ENCODE measurements around the gene PSG7. TPM values are rescaled to one million over a fixed set of nuclear protein-coding genes. Genes with fewer than 3 reads are reported as not detected.
"Not testable (repeated sequence)": the region's sequence is repeated elsewhere in the genome, so short reads cannot be mapped to it uniquely, and the experiment has no call there.

The PSG7 gene
- total RNA-seq, 2 donors from 2014 or later = not detected

- peaks cover 97% of the 10 kb centered on the region for H3K9me3 Mint-ChIP-seq
- H3K4me3 ChIP-seq (ENCODE audit: low read length); H3K4me1 Mint-ChIP-seq; H3K36me3 Mint-ChIP-seq (ENCODE audit: low read depth); H3K27me3 ChIP-seq (ENCODE audit: control insufficient read depth, insufficient read depth, low read length, poor library complexity, severe bottlenecking); H3K4me3 Mint-ChIP-seq; H3K36me3 ChIP-seq (ENCODE audit: control insufficient read depth, insufficient read depth, low read length); H3K27ac Mint-ChIP-seq; H3K9ac ChIP-seq (ENCODE audit: extremely low read depth, low read length, poor library complexity, severe bottlenecking); H3K27me3 Mint-ChIP-seq (ENCODE audit: insufficient read depth); H3K4me1 ChIP-seq (ENCODE audit: control insufficient read depth, insufficient read depth, low read length); H3K27ac ChIP-seq (ENCODE audit: low read depth, low read length); DNase-seq; H3K9me3 ChIP-seq (ENCODE audit: control insufficient read depth, low read length): not testable (repeated sequence)
- WGBS, 2 experiments (ENCODE audit: insufficient coverage in 1 of 2, insufficient read length in 1 of 2) = 17% methylated on average over 1 of the region's 1 CpG; no CpG with 5 or more reads in 1 of the 2 experiments
- peak; percentile 13 for TF ChIP-seq CTCF (conservative IDR thresholded peaks at IDR 0.05)
Measured at GRCh38 chr19:42930214-42930613, 6.8 kb downstream of the PSG7 start.

GRCh38 chr19:42928896-42929295, 8.1 kb downstream of the PSG7 start:
- Histone ChIP-seq H3K9me3 (ENCODE audit: control insufficient read depth, low read length) (no peaks in the 10 kb centered on the region), H3K27ac (ENCODE audit: low read depth, low read length) (no peak overlapping the region), H3K9ac (ENCODE audit: extremely low read depth, low read length, poor library complexity, severe bottlenecking) (no peak overlapping the region), H3K27me3 (ENCODE audit: control insufficient read depth, insufficient read depth, low read length, poor library complexity, severe bottlenecking) (peaks cover 6% of the 10 kb centered on the region), H3K4me3 (ENCODE audit: low read length) (no peak overlapping the region), H3K4me1 (ENCODE audit: control insufficient read depth, insufficient read depth, low read length) (no peaks in the 10 kb centered on the region), H3K36me3 (ENCODE audit: control insufficient read depth, insufficient read depth, low read length) (no peaks in the 10 kb centered on the region)
- Mint-ChIP-seq H3K36me3 (ENCODE audit: low read depth) (no peaks in the 10 kb centered on the region), H3K27ac (no peak overlapping the region), H3K27me3 (ENCODE audit: insufficient read depth) (no peaks in the 10 kb centered on the region), H3K4me3 (no peak overlapping the region), H3K9me3 (peaks cover 96% of the 10 kb centered on the region), H3K4me1 (no peaks in the 10 kb centered on the region)
- TF ChIP-seq CTCF (conservative IDR thresholded peaks at IDR 0.05) = no peak
- WGBS, 2 experiments (ENCODE audit: insufficient coverage in 1 of 2, insufficient read length in 1 of 2) = 87 to 91% methylated on average over 3 of the region's 3 CpGs
- no peak for DNase-seq

- H3K9ac ChIP-seq (ENCODE audit: extremely low read depth, low read length, poor library complexity, severe bottlenecking) = no peak overlapping the region
- no peaks in the 10 kb centered on the region for H3K27me3 Mint-ChIP-seq (ENCODE audit: insufficient read depth)
- H3K4me1 ChIP-seq (ENCODE audit: control insufficient read depth, insufficient read depth, low read length) = no peaks in the 10 kb centered on the region
- H3K27ac ChIP-seq (ENCODE audit: low read depth, low read length) = no peak overlapping the region
- H3K27me3 ChIP-seq (ENCODE audit: control insufficient read depth, insufficient read depth, low read length, poor library complexity, severe bottlenecking) = peaks cover 6% of the 10 kb centered on the region
- no peak for DNase-seq
- no peak for TF ChIP-seq CTCF (conservative IDR thresholded peaks at IDR 0.05)
- H3K27ac Mint-ChIP-seq = no peak overlapping the region
- H3K4me1 Mint-ChIP-seq = no peaks in the 10 kb centered on the region
- H3K9me3 Mint-ChIP-seq = peaks cover 97% of the 10 kb centered on the region
- 65 to 90% methylated on average over 2 of the region's 2 CpGs for WGBS, 2 experiments (ENCODE audit: insufficient coverage in 1 of 2, insufficient read length in 1 of 2)
- H3K4me3 Mint-ChIP-seq = no peak overlapping the region
- no peaks in the 10 kb centered on the region for H3K36me3 Mint-ChIP-seq (ENCODE audit: low read depth)
- peaks cover 6% of the 10 kb centered on the region for H3K9me3 ChIP-seq (ENCODE audit: control insufficient read depth, low read length)
- H3K4me3 ChIP-seq (ENCODE audit: low read length) = no peak overlapping the region
- no peaks in the 10 kb centered on the region for H3K36me3 ChIP-seq (ENCODE audit: control insufficient read depth, insufficient read depth, low read length)
Measured at GRCh38 chr19:42926781-42927180, 10.2 kb downstream of the PSG7 start.
